CD4-positive, alpha-beta T cell treated with Interleukin-17A for 1 hour (primary cell): ENCODE results near the gene CTNND2.
"Not testable (repeated sequence)": the region's sequence is repeated elsewhere in the genome, so short reads cannot be mapped to it uniquely, and the experiment has no call there.

Experiments used
- DNase-seq: peaks from one replicate; pipeline ENCODE4 v3.0.0-alpha.2; 2020

Gene CTNND2

GRCh38 chr5:11004523-11004922 lies 899.7 kb downstream of the CTNND2 start:
- DNase-seq: not testable (repeated sequence)

GRCh38 chr5:11000515-11001353 lies 903.5 kb downstream of the CTNND2 start:
- no peak for DNase-seq

GRCh38 chr5:10999714-11000113 lies 904.5 kb downstream of the CTNND2 start:
- no peak for DNase-seq

GRCh38 chr5:10995891-10996290 lies 908.4 kb downstream of the CTNND2 start:
- no peak for DNase-seq

- DNase-seq: no peak
These were observed 909.9 kb downstream of the CTNND2 start for GRCh38 chr5:10994091-10994986.

- DNase-seq: no peak
These were observed 913.6 kb downstream of the CTNND2 start for GRCh38 chr5:10990634-10991033.

- no peak for DNase-seq
These were observed 914.5 kb downstream of the CTNND2 start for GRCh38 chr5:10989577-10990263.

GRCh38 chr5:10988622-10989021 lies 915.6 kb downstream of the CTNND2 start:
- DNase-seq: no peak

GRCh38 chr5:10987925-10988504 lies 916.2 kb downstream of the CTNND2 start:
- DNase-seq: peak; percentile 50

- no peak for DNase-seq
These were observed 916.8 kb downstream of the CTNND2 start for GRCh38 chr5:10987276-10987924.

- no peak for DNase-seq
These were observed 918.5 kb downstream of the CTNND2 start for GRCh38 chr5:10985721-10986110.

GRCh38 chr5:10985091-10985720 lies 919.0 kb downstream of the CTNND2 start:
- no peak for DNase-seq

GRCh38 chr5:10984021-10984715 lies 920.1 kb downstream of the CTNND2 start:
- no peak for DNase-seq

- no peak for DNase-seq
These were observed 921.6 kb downstream of the CTNND2 start for GRCh38 chr5:10982626-10983025.

GRCh38 chr5:10981932-10982331 lies 922.3 kb downstream of the CTNND2 start:
- DNase-seq: no peak

- DNase-seq: no peak
These were observed 927.2 kb downstream of the CTNND2 start for GRCh38 chr5:10977011-10977410.

- no peak for DNase-seq
These were observed 928.3 kb downstream of the CTNND2 start for GRCh38 chr5:10975945-10976344.

- no peak for DNase-seq
These were observed 929.4 kb downstream of the CTNND2 start for GRCh38 chr5:10974850-10975249.

GRCh38 chr5:10973316-10973715 lies 930.9 kb downstream of the CTNND2 start:
- no peak for DNase-seq

- no peak for DNase-seq
These were observed 934.5 kb downstream of the CTNND2 start for GRCh38 chr5:10969684-10970180.

- no peak for DNase-seq
These were observed 939.4 kb downstream of the CTNND2 start for GRCh38 chr5:10964806-10965205.
